ENCODE data around the gene SLC41A3.
"Not testable (repeated sequence)": the region's sequence is repeated elsewhere in the genome, so short reads cannot be mapped to it uniquely, and the experiment has no call there.

SLC41A3 gene

DNA sequence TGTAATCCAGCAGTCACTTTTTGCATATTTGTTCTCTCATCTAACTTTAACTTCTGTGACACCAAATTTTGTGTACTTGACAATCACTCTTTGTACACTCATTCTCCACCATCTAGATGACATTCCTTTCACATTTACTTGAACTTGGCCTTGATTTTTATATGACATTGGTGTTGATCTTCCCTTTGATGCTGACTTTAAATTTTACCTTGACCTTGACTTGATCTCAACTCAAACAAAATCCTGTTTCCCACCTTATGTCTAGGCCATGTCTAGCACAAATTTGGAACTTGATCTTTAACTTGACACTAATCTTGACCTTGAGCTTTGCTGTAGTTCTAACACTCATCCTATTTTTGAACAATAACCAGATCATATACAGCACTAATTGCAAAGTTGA is 81.7 kb downstream of the SLC41A3 start:
- Mint-ChIP-seq H3K36me3 (ENCODE audit: low read depth) (peaks cover 5% of the 10 kb centered on the region), H3K4me1 (ENCODE audit: low read depth) (no peaks in the 10 kb centered on the region), H3K4me3 (no peak overlapping the region), H3K9me3 (peaks cover 26% of the 10 kb centered on the region), H3K27ac (no peak overlapping the region), H3K27me3 (peaks cover 13% of the 10 kb centered on the region)
- intact Hi-C loops (cut with micrococcal nuclease) = no loop called here

DNA sequence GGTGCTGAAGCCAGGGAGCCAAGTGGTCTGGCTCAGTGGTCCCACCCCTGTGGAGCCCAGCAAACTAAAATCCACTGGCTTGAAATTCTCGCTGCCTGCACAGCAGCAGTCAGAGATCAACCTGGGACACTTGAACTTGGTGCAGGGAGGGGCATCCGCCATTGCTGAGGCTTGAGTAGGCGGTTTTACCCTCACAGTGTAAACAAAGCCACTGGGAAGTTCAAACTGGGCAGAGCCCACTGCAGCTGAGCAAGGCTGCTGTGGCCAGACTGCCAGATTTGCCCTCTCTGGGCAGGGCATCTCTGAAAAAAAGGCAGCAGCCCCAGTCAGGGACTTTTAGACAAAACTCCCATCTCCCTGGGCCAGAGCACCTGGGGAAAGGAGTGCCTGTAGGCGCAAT is 87.2 kb downstream of the SLC41A3 start:
- H3K27me3 Mint-ChIP-seq = peaks cover 19% of the 10 kb centered on the region
- H3K4me3 Mint-ChIP-seq; H3K27ac Mint-ChIP-seq; H3K4me1 Mint-ChIP-seq (ENCODE audit: low read depth); H3K36me3 Mint-ChIP-seq (ENCODE audit: low read depth): not testable (repeated sequence)
- intact Hi-C loops (cut with micrococcal nuclease) = loop anchor here (10.0 kb wide), 1 partner anchor 88 kb away; the partner anchor contains the start of gene SLC41A3
- peaks cover 26% of the 10 kb centered on the region for H3K9me3 Mint-ChIP-seq

DNA sequence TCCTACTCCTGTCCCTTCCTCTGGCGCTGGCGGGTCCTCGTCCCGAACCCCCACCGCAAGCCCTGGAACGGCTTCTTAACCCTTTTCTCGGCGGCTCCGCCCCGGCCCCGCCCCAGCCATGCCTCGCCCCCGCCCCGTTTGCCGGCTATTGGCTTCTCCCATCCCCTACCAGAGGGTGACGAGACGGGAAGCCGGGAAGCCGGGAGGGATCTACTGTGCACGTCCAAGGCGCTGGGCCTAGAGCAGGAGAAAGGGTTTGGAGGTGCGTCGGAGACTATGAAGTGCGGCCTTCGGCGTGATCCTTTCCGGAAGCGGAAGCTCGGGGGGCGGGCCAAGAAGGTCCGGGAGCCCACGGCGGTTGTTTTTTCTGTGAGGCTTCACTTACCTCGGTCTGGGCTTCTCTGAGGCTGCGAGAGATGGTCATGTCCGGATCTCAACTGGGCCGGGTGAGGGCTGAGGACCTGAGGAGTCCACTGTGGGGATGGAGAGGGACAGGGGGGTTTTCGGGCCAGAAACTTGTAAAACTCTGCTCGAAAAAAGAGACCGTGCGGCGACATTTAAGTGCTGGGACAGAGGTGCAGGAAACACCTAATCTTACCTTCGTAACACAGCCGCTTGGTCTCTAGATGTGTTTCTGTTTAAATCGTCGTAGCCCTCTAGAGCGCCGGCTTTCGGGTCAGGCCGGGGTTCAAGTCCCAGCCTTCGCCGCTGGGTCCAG is 93.5 kb downstream of the SLC41A3 start:
- intact Hi-C loops (cut with micrococcal nuclease) = loop anchor here (10.0 kb wide), 1 partner anchor 94 kb away; the partner anchor contains the start of gene SLC41A3
- Mint-ChIP-seq H3K27me3 (peaks cover 18% of the 10 kb centered on the region), H3K4me3 (peak overlapping the region; percentile 93), H3K27ac (peak overlapping the region; percentile 86), H3K9me3 (no peaks in the 10 kb centered on the region), H3K4me1 (ENCODE audit: low read depth) (peaks cover 9% of the 10 kb centered on the region), H3K36me3 (ENCODE audit: low read depth) (peaks cover 7% of the 10 kb centered on the region)

DNA sequence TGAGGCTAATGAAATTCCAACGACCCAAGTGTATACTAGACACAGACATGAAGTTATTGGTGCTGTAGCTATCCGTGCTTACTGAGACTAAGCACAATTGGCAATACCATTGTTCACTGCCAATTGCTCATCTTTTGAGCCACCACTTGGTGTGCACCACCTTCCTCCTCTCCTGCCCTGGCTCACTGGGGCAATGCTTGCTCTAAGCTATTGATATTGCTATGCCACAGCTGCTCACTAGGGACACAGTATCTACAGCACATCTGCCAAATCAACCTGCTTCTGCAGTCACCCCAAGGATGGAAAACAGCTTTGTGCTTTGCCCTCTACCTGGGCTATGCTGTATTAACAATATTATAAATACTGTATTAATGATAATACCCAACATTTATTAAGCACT is 99.0 kb downstream of the SLC41A3 start:
- H3K27me3 Mint-ChIP-seq = peaks cover 10% of the 10 kb centered on the region
- H3K9me3 Mint-ChIP-seq; intact Hi-C loops (cut with micrococcal nuclease); H3K4me1 Mint-ChIP-seq (ENCODE audit: low read depth); H3K36me3 Mint-ChIP-seq (ENCODE audit: low read depth); H3K4me3 Mint-ChIP-seq; H3K27ac Mint-ChIP-seq: not testable (repeated sequence)

DNA sequence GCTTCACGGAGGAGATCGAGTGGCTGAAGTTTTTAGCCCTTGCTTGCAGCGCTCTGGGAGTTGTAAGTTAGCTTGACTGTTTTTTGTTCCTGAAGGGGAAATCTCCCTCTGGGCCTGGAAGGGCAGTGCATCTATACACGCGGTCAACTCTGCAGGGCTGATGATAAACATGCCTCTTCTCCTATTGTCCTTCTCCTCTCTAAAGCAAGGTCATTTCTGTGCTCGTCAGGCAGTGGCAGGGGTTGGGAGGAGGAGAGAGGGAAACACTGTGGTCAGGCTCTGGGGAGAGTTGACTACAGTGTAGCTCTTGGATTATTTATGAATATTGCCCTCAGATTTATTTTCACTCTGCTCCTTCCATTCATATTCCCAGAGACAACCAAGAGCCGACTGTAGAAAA is 106.8 kb downstream of the SLC41A3 start:
- H3K27me3 Mint-ChIP-seq; H3K9me3 Mint-ChIP-seq; H3K36me3 Mint-ChIP-seq (ENCODE audit: low read depth); intact Hi-C loops (cut with micrococcal nuclease); H3K27ac Mint-ChIP-seq; H3K4me1 Mint-ChIP-seq (ENCODE audit: low read depth); H3K4me3 Mint-ChIP-seq: not testable (repeated sequence)

DNA sequence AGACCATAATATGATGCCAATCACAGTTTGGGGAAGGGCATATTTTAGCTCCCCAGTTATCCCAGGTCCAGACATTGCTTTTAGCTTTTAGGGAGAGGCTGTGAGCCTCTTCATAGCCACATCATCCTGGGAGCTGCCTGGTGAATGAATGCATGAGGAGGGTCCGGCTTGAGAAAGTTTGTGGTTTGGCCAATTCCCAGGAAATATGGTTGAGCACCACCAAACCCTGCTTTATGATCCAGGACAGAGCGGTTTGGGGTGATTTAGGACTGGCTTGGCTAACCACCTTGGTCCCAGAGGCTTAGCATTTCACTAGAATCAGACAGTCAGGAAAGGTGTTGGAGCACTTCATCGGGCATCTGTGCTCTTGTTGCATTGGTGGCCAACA is 107.9 kb downstream of the SLC41A3 start:
- peaks cover 14% of the 10 kb centered on the region for H3K27me3 Mint-ChIP-seq
- intact Hi-C loops (cut with micrococcal nuclease); H3K9me3 Mint-ChIP-seq; H3K4me1 Mint-ChIP-seq (ENCODE audit: low read depth); H3K27ac Mint-ChIP-seq; H3K36me3 Mint-ChIP-seq (ENCODE audit: low read depth); H3K4me3 Mint-ChIP-seq: not testable (repeated sequence)

DNA sequence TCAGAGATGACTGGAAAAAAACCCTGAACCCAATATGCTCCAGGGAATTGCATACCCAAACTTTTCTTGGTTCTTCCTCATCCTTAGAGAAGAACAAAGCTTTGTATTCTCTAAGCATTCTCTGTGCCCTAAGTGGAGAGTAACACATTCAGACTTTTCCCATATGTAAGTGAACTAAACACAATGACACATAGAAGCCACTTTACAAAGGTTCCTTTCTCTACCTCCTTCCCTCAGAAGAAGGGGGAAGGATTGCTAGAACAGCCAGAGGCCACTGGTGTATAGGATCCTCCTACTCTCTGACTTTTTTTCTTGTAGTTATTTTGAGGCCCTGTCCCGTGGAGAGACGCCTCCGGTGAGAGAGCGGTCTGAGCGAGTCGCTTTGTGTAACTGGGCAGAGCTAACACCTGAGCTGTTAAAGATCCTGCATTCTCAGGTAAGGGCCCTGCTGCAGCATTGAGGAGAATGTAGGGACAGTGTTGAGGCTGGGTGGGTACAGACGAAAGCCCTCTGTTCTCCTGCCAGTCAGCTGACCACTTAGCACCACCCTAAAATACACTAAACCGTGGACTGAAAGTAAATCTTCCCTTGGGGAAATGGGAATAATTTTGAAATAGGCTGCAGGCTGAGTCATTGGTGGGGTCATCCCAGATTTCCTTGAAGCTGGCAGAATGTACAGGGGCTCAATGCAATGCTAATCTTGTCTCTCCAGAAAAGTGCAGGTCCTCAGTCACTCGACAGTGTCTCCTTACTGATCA is 108.5 kb downstream of the SLC41A3 start:
- H3K4me3 Mint-ChIP-seq; H3K27ac Mint-ChIP-seq; H3K36me3 Mint-ChIP-seq (ENCODE audit: low read depth); H3K9me3 Mint-ChIP-seq; H3K4me1 Mint-ChIP-seq (ENCODE audit: low read depth); intact Hi-C loops (cut with micrococcal nuclease): not testable (repeated sequence)
- H3K27me3 Mint-ChIP-seq = peaks cover 17% of the 10 kb centered on the region

DNA sequence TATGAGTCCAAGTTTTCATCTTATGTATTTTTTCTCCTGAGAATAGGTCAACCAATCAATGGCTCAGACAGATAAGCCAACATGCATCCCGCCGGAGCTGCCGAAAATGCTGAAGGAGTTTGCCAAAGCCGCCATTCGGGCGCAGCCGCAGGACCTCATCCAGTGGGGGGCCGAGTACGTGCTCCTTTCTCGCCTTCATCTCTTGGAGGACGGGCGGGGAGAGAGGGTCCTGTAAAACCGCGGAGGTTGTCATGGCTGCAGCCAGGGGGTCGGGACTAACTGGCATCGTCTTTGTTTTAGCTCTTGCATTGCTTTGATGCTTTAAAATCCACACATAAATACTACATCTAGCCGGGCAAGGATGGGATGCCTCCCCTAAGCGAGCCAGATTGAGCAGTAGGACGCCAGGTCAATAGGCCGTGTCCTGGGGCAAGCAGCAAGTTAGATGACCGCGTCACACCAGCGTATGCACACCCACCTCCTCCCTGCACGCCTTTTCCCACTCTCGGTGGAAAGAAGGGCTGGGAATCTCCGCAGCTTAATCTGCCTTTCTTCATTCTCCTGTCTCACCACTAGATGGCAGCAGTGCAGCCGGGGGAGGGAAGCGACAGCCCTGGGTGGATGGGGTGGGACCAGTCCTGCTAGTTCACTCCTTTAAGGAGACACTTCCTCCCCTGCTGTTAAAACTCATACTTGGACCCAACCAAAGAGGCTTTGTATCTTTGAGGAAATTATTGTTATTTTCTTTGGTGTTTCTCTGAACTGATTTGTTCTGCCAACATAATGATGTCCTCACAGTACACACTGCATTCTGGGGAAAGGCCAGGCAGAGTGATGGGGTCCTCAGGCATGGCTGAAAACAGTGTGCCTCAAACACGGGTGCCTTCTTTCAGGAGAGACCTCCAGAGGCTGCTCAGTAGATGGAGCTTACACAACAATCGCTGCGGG is 111.7 kb downstream of the SLC41A3 start:
- H3K4me3 Mint-ChIP-seq; H3K27ac Mint-ChIP-seq; H3K36me3 Mint-ChIP-seq (ENCODE audit: low read depth); H3K4me1 Mint-ChIP-seq (ENCODE audit: low read depth); intact Hi-C loops (cut with micrococcal nuclease); H3K9me3 Mint-ChIP-seq: not testable (repeated sequence)
- peaks cover 28% of the 10 kb centered on the region for H3K27me3 Mint-ChIP-seq

DNA sequence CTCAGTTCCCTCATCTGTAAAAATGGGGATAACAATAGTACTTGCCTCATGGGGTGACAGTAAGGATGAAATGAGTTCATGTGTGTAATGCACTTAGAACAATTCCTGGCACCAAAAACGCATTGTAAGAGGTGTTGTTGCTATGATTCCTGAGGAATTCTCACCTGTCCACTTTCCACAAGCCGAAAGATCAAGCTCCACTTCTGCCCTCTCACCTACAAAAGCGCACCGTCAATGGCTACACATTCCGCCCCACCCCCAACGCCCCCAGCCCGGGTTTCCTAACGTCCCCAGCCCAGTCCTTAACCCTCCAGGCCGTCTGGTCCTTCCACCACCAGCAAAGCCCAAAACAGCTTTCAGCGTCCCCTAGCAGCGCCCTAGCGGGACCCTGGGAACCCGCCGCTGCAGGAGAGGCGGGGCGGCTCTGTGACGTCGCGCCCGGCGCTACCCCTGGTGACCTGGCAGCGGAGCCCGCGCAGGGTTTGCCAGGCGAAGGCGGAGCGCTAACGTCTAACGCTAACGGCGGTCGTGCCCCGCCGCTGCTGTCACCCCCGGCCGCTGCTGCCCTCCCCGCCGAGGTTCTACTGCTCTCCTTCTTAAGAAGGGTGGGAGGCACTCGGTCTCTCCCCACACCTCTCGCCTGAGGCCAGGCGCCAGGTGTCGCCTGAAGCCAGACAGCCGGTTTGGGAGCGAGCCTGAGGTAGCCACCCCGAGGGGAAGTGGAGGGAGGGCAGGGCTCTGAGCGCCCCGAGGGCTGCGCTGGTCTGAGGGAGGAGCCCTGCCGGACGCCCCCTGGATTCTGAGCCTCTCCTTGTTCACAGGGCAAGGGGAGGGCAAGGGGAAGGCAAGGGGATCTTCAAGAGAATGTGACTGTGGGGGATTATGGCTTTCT is 115.0 kb downstream of the SLC41A3 start, which contains the start of gene ROPN1B:
Gene ROPN1B (plus strand): TSS at position 478 of the 892 bp plus-strand sequence. CDS start 2,877 bp downstream, outside the sequence.
- H3K27ac Mint-ChIP-seq; H3K4me3 Mint-ChIP-seq; H3K36me3 Mint-ChIP-seq (ENCODE audit: low read depth); intact Hi-C loops (cut with micrococcal nuclease); H3K9me3 Mint-ChIP-seq; H3K4me1 Mint-ChIP-seq (ENCODE audit: low read depth): not testable (repeated sequence)
- peaks cover 28% of the 10 kb centered on the region for H3K27me3 Mint-ChIP-seq

DNA sequence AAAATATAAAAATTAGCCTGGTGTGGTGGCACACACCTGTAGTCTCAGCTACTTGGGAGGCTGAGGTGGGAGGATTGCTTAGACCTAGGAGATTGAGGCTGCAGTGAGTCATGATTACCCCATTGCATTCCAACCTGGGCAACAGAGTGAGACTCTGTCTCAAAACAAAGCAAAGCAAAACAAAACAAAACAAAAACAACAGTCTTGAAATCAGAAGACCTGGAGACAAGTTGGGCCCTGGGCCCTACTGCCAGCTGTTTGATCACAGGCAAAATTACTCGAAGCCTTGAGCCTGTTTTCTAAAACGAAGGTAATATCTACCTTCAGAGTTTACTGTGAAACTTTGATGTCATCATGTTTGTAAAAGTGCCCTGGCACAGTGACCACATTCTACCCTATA is 115.8 kb downstream of the SLC41A3 start:
- H3K36me3 Mint-ChIP-seq (ENCODE audit: low read depth); H3K4me3 Mint-ChIP-seq; intact Hi-C loops (cut with micrococcal nuclease); H3K27ac Mint-ChIP-seq; H3K4me1 Mint-ChIP-seq (ENCODE audit: low read depth); H3K9me3 Mint-ChIP-seq: not testable (repeated sequence)
- H3K27me3 Mint-ChIP-seq = peaks cover 28% of the 10 kb centered on the region

DNA sequence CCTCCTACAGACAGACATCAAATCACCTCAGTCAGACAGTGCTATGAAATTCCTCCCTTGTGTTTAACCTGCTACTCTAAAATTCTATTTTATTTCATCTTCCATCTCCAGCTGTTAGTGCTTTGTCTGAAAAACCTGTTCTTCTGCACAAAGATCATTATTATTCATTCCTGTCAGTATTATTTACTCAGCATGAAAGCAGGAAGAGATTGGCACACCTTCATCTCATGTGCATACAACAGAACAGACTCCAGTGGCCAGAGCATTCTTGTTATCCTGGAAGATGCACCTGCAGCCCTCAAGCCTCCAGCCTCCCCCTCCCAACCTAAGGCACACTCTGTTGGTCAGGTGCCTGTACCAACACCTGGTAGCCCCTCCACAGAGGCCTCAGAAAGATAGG is 116.8 kb downstream of the SLC41A3 start:
- H3K4me3 Mint-ChIP-seq = no peak overlapping the region
- peaks cover 4% of the 10 kb centered on the region for H3K4me1 Mint-ChIP-seq (ENCODE audit: low read depth)
- H3K9me3 Mint-ChIP-seq = no peaks in the 10 kb centered on the region
- intact Hi-C loops (cut with micrococcal nuclease) = no loop called here
- H3K27me3 Mint-ChIP-seq = peaks cover 24% of the 10 kb centered on the region
- H3K36me3 Mint-ChIP-seq (ENCODE audit: low read depth) = no peaks in the 10 kb centered on the region
- no peak overlapping the region for H3K27ac Mint-ChIP-seq

DNA sequence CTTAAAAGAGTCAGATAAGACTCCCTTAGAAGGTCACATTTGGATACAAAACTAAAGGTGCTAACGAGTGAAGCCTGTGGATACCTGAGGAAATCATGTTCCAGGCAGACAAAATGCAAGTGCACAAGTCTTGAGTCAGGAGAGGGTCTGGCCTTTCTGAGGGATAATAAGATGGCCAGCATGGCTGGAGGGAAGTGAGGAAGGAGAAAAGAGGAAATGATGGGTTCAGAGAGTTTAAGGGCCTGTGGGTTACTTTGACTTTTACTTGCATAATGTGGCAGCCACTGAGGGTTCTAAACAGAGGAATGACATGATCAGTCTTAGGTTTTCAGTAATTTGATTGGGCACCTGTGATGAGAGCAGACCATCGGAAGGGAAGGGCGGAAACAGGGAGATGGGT is 118.4 kb downstream of the SLC41A3 start:
- Mint-ChIP-seq H3K27me3 (peaks cover 11% of the 10 kb centered on the region), H3K4me1 (ENCODE audit: low read depth) (no peaks in the 10 kb centered on the region), H3K27ac (no peak overlapping the region), H3K36me3 (ENCODE audit: low read depth) (no peaks in the 10 kb centered on the region), H3K9me3 (no peaks in the 10 kb centered on the region), H3K4me3 (no peak overlapping the region)
- intact Hi-C loops (cut with micrococcal nuclease) = no loop called here

DNA sequence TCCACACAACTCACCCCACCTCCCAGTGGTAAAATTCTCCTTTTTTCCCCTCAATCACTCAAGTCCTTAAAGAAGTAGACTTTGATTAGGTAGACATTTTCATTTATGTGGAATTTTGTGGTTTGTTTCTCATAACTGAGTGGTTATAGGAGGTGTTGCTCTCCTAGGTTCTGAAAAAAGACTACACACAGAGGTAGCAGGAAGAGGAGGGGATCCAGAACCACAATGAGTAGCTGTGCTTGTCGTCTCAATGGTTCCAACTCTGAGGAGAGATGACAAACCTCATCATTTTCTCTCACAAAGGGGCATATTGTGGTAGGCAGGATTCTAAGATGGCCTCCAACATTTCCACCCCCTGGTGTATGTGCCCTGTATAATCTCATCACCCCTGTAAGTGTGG is 120.1 kb downstream of the SLC41A3 start:
- intact Hi-C loops (cut with micrococcal nuclease); H3K27ac Mint-ChIP-seq; H3K4me1 Mint-ChIP-seq (ENCODE audit: low read depth); H3K36me3 Mint-ChIP-seq (ENCODE audit: low read depth); H3K4me3 Mint-ChIP-seq; H3K27me3 Mint-ChIP-seq; H3K9me3 Mint-ChIP-seq: not testable (repeated sequence)

Measured in dendritic cell treated with granulocyte-macrophage colony-stimulating factor and Interleukin-4, amounts not matched to agents 40 ng/mL and 50 ng/mL, for 4 days (primary cell).